ENCODE data around the gene POT1. TPM values are rescaled to one million over a fixed set of nuclear protein-coding genes. Genes with fewer than 3 reads are reported as not detected.
A peak's percentile ranks its signal among the peaks of the same experiment; 100 is the strongest.

POT1 gene
- total RNA-seq, 1 experiment from 2014 or later = 22.7 TPM

- no peaks in the 10 kb centered on the region for H3K36me3 ChIP-seq (ENCODE audit: insufficient read depth, low read length, poor library complexity, severe bottlenecking)
- DNase-seq (ENCODE audit: low spot score) = no peak
- BruUV-seq (replicated peaks) = no TSS peak
- no peak overlapping the region for H3K4me3 ChIP-seq (ENCODE audit: low read depth, low read length, poor library complexity, severe bottlenecking)
- intact Hi-C loops (cut with micrococcal nuclease; ENCODE audit: unreplicated experiment) = no loop called here
- H3K27me3 ChIP-seq (replicated peaks; ENCODE audit: insufficient read depth, low read depth, low read length, poor library complexity) = no peaks in the 10 kb centered on the region
- no peaks in the 10 kb centered on the region for H3K4me1 ChIP-seq (ENCODE audit: insufficient read depth, low read length, poor library complexity, severe bottlenecking)
- ChIA-PET CTCF (no interaction called here), POLR2A (ENCODE audit: low non-redundant PET) (no interaction called here)
- no peaks in the 10 kb centered on the region for H3K9me3 ChIP-seq (ENCODE audit: low read depth, low read length, poor library complexity, severe bottlenecking)
- no peak for TF ChIP-seq EZH2 (IDR thresholded peaks at IDR 0.05; ENCODE audit: borderline replicate concordance, low read depth, low read length, poor library complexity, severe bottlenecking)
- no peak for TF ChIP-seq CTCF (conservative IDR thresholded peaks at IDR 0.05; ENCODE audit: low read depth, low read length)
- no peak overlapping the region for H3K27ac ChIP-seq (ENCODE audit: low read depth, low read length, poor library complexity, severe bottlenecking)
These were observed 5.2 kb upstream of the POT1 start for GRCh38 chr7:124934841-124935240.

GRCh38 chr7:124930655-124931597 lies 1.3 kb upstream of the POT1 start:
- BruUV-seq (replicated peaks) = no TSS peak
- Histone ChIP-seq H3K9me3 (ENCODE audit: low read depth, low read length, poor library complexity, severe bottlenecking) (no peaks in the 10 kb centered on the region), H3K27me3 (replicated peaks; ENCODE audit: insufficient read depth, low read depth, low read length, poor library complexity) (no peaks in the 10 kb centered on the region), H3K4me3 (ENCODE audit: low read depth, low read length, poor library complexity, severe bottlenecking) (no peak overlapping the region), H3K4me1 (ENCODE audit: insufficient read depth, low read length, poor library complexity, severe bottlenecking) (no peaks in the 10 kb centered on the region), H3K36me3 (ENCODE audit: insufficient read depth, low read length, poor library complexity, severe bottlenecking) (no peaks in the 10 kb centered on the region), H3K27ac (ENCODE audit: low read depth, low read length, poor library complexity, severe bottlenecking) (no peak overlapping the region)
- no peak for TF ChIP-seq EZH2 (IDR thresholded peaks at IDR 0.05; ENCODE audit: borderline replicate concordance, low read depth, low read length, poor library complexity, severe bottlenecking)
- no peak for TF ChIP-seq CTCF (conservative IDR thresholded peaks at IDR 0.05; ENCODE audit: low read depth, low read length)
- CTCF ChIA-PET = no interaction called here
- intact Hi-C loops (cut with micrococcal nuclease; ENCODE audit: unreplicated experiment) = no loop called here
- no peak for DNase-seq (ENCODE audit: low spot score)
- POLR2A ChIA-PET (ENCODE audit: low non-redundant PET) = no interaction called here

- Histone ChIP-seq H3K36me3 (ENCODE audit: insufficient read depth, low read length, poor library complexity, severe bottlenecking) (no peaks in the 10 kb centered on the region), H3K27ac (ENCODE audit: low read depth, low read length, poor library complexity, severe bottlenecking) (peak overlapping the region; percentile 79), H3K4me3 (ENCODE audit: low read depth, low read length, poor library complexity, severe bottlenecking) (peak overlapping the region; percentile 66), H3K9me3 (ENCODE audit: low read depth, low read length, poor library complexity, severe bottlenecking) (no peaks in the 10 kb centered on the region), H3K4me1 (ENCODE audit: insufficient read depth, low read length, poor library complexity, severe bottlenecking) (no peaks in the 10 kb centered on the region), H3K27me3 (replicated peaks; ENCODE audit: insufficient read depth, low read depth, low read length, poor library complexity) (no peaks in the 10 kb centered on the region)
- TF ChIP-seq EZH2 (IDR thresholded peaks at IDR 0.05; ENCODE audit: borderline replicate concordance, low read depth, low read length, poor library complexity, severe bottlenecking) (no peak), CTCF (conservative IDR thresholded peaks at IDR 0.05; ENCODE audit: low read depth, low read length) (no peak)
- ChIA-PET POLR2A (ENCODE audit: low non-redundant PET) (no interaction called here), CTCF (no interaction called here)
- DNase-seq (ENCODE audit: low spot score) = no peak
- TSS peak; percentile 93 for BruUV-seq (replicated peaks)
- intact Hi-C loops (cut with micrococcal nuclease; ENCODE audit: unreplicated experiment) = no loop called here
These were observed 573 bp upstream of the POT1 start for GRCh38 chr7:124930173-124930623.
